ENCODE results near the gene ATXN1.

Gene ATXN1

DNA sequence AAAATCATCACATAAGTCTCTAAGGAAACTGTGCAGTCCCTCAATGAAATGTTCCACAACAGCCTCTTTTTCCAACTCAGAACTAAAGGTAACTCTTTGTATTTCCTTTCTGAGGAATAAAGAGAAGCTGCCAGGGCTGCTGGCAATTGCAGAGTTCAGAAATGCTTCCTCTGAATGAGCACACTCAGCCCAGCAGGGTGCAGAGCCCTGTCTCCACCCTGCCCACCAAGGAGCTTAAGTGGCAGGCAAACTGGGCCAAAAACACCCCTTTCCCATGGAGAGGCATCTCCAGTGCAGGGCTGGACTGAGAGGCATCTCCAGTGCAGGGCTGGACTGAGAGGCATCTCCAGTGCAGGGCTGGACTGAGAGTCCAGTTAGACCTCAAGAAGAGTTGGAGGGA is 267.5 kb downstream of the ATXN1 start:
- no peak overlapping the region for H3K14ac ChIP-seq (ENCODE audit: low read length)
- no peak overlapping the region for H3K23ac ChIP-seq (ENCODE audit: low read depth, low read length, poor library complexity)
- H3K27ac ChIP-seq (replicated peaks; ENCODE audit: low read length): no peak overlapping the region
- DNase-seq (ENCODE audit: low spot score): no peak
- H3K4me2 ChIP-seq (ENCODE audit: insufficient read depth, low read length, poor library complexity, severe bottlenecking): no peak overlapping the region
- no peak overlapping the region for H2BK5ac ChIP-seq (ENCODE audit: low read length)
- no peak overlapping the region for H3K18ac ChIP-seq (ENCODE audit: low read length)
- no peak overlapping the region for H4K8ac ChIP-seq (ENCODE audit: low read depth, low read length)
- H3K4me3 ChIP-seq (ENCODE audit: low read length in 2 of 2): no peak overlapping the region
- H3K79me1 ChIP-seq (ENCODE audit: low read depth, low read length): no peaks in the 10 kb centered on the region
- H2BK12ac ChIP-seq (ENCODE audit: low read length): no peak overlapping the region
- H3K9ac ChIP-seq (ENCODE audit: low read depth, low read length, poor library complexity): no peak overlapping the region
- no peak overlapping the region for H3K4ac ChIP-seq (ENCODE audit: low read length)
- H4K91ac ChIP-seq (ENCODE audit: low read depth, low read length, poor library complexity): no peak overlapping the region
- no peaks in the 10 kb centered on the region for H3K9me3 ChIP-seq (replicated peaks in 1 of 2; ENCODE audit: control insufficient read depth in 2 of 2, insufficient read depth in 1 of 2, low read depth in 1 of 2, low read length in 2 of 2)
- H2BK120ac ChIP-seq (ENCODE audit: low read depth, low read length): no peak overlapping the region
- H3K36me3 ChIP-seq (replicated peaks in 1 of 2; ENCODE audit: control insufficient read depth in 2 of 2, insufficient read depth in 2 of 2, low read length in 2 of 2): no peaks in the 10 kb centered on the region
- no peak overlapping the region for H2AK5ac ChIP-seq (ENCODE audit: low read depth, low read length)
- H3K27me3 ChIP-seq (ENCODE audit: control insufficient read depth in 3 of 3, insufficient read depth in 3 of 3, low read depth in 1 of 3, low read length in 3 of 3): no peaks in the 10 kb centered on the region
- peaks cover 13 to 17% of the 10 kb centered on the region in 2 donors for H3K4me1 ChIP-seq (ENCODE audit: control insufficient read depth in 2 of 2, insufficient read depth in 1 of 2, low read depth in 1 of 2, low read length in 2 of 2)
- H2BK15ac ChIP-seq (ENCODE audit: low read length): no peak overlapping the region
- H2AFZ ChIP-seq (ENCODE audit: low read length): no peak overlapping the region

DNA sequence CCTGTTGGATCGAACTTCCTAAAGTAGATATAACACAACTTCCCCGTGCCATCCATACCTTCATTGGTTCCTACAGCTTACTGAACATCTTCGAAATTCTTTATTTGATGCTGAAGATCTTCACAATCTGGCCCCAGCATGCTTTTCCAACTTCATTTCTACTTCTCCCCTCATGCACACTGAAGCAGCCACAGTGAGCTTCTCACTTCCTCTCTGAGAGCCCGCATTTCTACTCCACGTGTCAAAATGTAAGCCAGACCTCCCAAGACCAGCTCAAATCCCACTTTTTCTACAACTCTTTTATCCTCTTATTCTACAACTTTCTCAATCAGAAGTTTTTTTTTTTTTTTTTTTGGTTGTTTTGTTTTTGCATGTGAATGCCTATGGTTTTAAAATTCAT is 268.1 kb downstream of the ATXN1 start:
- no peak overlapping the region for H2BK5ac ChIP-seq (ENCODE audit: low read length)
- H4K91ac ChIP-seq (ENCODE audit: low read depth, low read length, poor library complexity): no peak overlapping the region
- H3K23ac ChIP-seq (ENCODE audit: low read depth, low read length, poor library complexity): no peak overlapping the region
- no peaks in the 10 kb centered on the region for H3K36me3 ChIP-seq (replicated peaks in 1 of 2; ENCODE audit: control insufficient read depth in 2 of 2, insufficient read depth in 2 of 2, low read length in 2 of 2)
- H3K4me1 ChIP-seq (ENCODE audit: control insufficient read depth in 2 of 2, insufficient read depth in 1 of 2, low read depth in 1 of 2, low read length in 2 of 2): peaks cover 13 to 17% of the 10 kb centered on the region in 2 donors
- H2AFZ ChIP-seq (ENCODE audit: low read length): no peak overlapping the region
- H3K9ac ChIP-seq (ENCODE audit: low read depth, low read length, poor library complexity): no peak overlapping the region
- no peaks in the 10 kb centered on the region for H3K9me3 ChIP-seq (replicated peaks in 1 of 2; ENCODE audit: control insufficient read depth in 2 of 2, insufficient read depth in 1 of 2, low read depth in 1 of 2, low read length in 2 of 2)
- H3K18ac ChIP-seq (ENCODE audit: low read length): no peak overlapping the region
- DNase-seq (ENCODE audit: low spot score): no peak
- no CpG with 5 or more reads among the region's 5 CpGs for WGBS, 2 donors (ENCODE audit: extremely low coverage in 2 of 2, insufficient read length in 2 of 2, insufficient replicate concordance in 1 of 2)
- H3K79me1 ChIP-seq (ENCODE audit: low read depth, low read length): no peaks in the 10 kb centered on the region
- no peak overlapping the region for H2BK120ac ChIP-seq (ENCODE audit: low read depth, low read length)
- H3K4me2 ChIP-seq (ENCODE audit: insufficient read depth, low read length, poor library complexity, severe bottlenecking): no peak overlapping the region
- no peak overlapping the region for H3K27ac ChIP-seq (replicated peaks; ENCODE audit: low read length)
- H3K14ac ChIP-seq (ENCODE audit: low read length): no peak overlapping the region
- H4K8ac ChIP-seq (ENCODE audit: low read depth, low read length): no peak overlapping the region
- H3K4ac ChIP-seq (ENCODE audit: low read length): no peak overlapping the region
- no peak overlapping the region for H3K4me3 ChIP-seq (ENCODE audit: low read length in 2 of 2)
- no peak overlapping the region for H2BK15ac ChIP-seq (ENCODE audit: low read length)
- H2AK5ac ChIP-seq (ENCODE audit: low read depth, low read length): no peak overlapping the region
- no peaks in the 10 kb centered on the region for H3K27me3 ChIP-seq (ENCODE audit: control insufficient read depth in 3 of 3, insufficient read depth in 3 of 3, low read depth in 1 of 3, low read length in 3 of 3)
- no peak overlapping the region for H2BK12ac ChIP-seq (ENCODE audit: low read length)

DNA sequence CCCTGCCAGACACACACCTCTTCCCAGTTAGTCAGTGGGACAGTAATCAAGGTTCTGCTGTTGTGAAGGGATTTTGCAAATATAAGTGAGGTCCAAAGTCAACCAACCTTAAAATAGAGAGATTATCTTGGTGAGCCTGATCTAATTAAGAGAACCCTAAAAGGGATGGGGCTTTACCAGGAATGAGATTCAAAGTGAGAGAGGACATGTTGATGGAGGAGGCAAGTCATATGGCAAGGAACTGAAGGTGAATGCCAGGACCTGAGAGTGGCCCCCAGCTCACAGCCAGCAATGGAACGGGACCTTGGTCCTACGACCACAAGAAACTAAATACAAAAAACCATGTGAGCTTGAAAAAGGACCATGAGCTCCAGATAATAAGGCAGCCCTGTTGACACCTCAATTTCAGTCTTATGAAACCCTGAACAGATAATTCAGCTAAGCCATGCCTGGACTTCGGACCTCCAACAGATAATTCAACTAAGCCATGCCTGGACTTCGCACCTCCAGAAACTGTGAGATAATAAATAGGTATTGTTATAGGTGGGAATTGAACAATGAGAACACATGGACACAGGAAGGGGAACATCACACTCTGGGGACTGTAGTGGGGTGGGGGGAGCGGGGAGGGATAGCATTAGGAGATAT is 269.5 kb downstream of the ATXN1 start:
- no peak overlapping the region for H2AK5ac ChIP-seq (ENCODE audit: low read depth, low read length)
- no peak overlapping the region for H3K14ac ChIP-seq (ENCODE audit: low read length)
- H4K8ac ChIP-seq (ENCODE audit: low read depth, low read length): no peak overlapping the region
- H3K23ac ChIP-seq (ENCODE audit: low read depth, low read length, poor library complexity): no peak overlapping the region
- H3K27me3 ChIP-seq (ENCODE audit: control insufficient read depth in 3 of 3, insufficient read depth in 3 of 3, low read depth in 1 of 3, low read length in 3 of 3): no peaks in the 10 kb centered on the region
- H3K4me1 ChIP-seq (ENCODE audit: control insufficient read depth in 2 of 2, insufficient read depth in 1 of 2, low read depth in 1 of 2, low read length in 2 of 2): peaks cover 7 to 8% of the 10 kb centered on the region in 2 donors
- H3K9me3 ChIP-seq (replicated peaks in 1 of 2; ENCODE audit: control insufficient read depth in 2 of 2, insufficient read depth in 1 of 2, low read depth in 1 of 2, low read length in 2 of 2): no peaks in the 10 kb centered on the region
- no peak overlapping the region for H2BK15ac ChIP-seq (ENCODE audit: low read length)
- no peak overlapping the region for H3K27ac ChIP-seq (replicated peaks; ENCODE audit: low read length)
- no peak overlapping the region for H3K18ac ChIP-seq (ENCODE audit: low read length)
- H2BK12ac ChIP-seq (ENCODE audit: low read length): no peak overlapping the region
- H2BK120ac ChIP-seq (ENCODE audit: low read depth, low read length): no peak overlapping the region
- H3K4me3 ChIP-seq (ENCODE audit: low read length in 2 of 2): no peak overlapping the region
- H4K91ac ChIP-seq (ENCODE audit: low read depth, low read length, poor library complexity): no peak overlapping the region
- no CpG with 5 or more reads among the region's 5 CpGs for WGBS, 2 donors (ENCODE audit: extremely low coverage in 2 of 2, insufficient read length in 2 of 2, insufficient replicate concordance in 1 of 2)
- no peak overlapping the region for H2AFZ ChIP-seq (ENCODE audit: low read length)
- H3K79me1 ChIP-seq (ENCODE audit: low read depth, low read length): no peaks in the 10 kb centered on the region
- no peak overlapping the region for H3K4me2 ChIP-seq (ENCODE audit: insufficient read depth, low read length, poor library complexity, severe bottlenecking)
- no peaks in the 10 kb centered on the region for H3K36me3 ChIP-seq (replicated peaks in 1 of 2; ENCODE audit: control insufficient read depth in 2 of 2, insufficient read depth in 2 of 2, low read length in 2 of 2)
- H3K4ac ChIP-seq (ENCODE audit: low read length): no peak overlapping the region
- no peak overlapping the region for H3K9ac ChIP-seq (ENCODE audit: low read depth, low read length, poor library complexity)
- no peak for DNase-seq (ENCODE audit: low spot score)
- H2BK5ac ChIP-seq (ENCODE audit: low read length): no peak overlapping the region

DNA sequence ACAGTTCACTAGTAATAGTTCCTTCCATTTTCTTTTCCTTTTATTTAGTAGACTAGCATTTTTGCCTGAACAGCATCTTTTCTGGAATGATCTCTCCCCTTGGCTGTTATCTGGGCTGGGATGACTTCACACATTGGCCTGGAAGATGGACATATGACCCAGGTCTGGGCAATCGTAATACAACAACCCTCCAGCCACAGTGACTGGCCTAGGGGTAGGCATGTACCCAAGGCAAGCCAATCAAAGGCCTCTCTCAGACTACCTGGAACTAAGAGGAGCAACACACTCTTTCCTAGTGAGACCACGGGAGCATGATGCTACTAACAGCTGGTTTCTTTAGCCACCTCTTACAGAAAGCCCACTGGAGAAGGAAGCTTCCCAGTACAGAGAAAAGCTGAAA is 270.6 kb downstream of the ATXN1 start:
- no peak overlapping the region for H2BK120ac ChIP-seq (ENCODE audit: low read depth, low read length)
- no peaks in the 10 kb centered on the region for H3K27me3 ChIP-seq (ENCODE audit: control insufficient read depth in 3 of 3, insufficient read depth in 3 of 3, low read depth in 1 of 3, low read length in 3 of 3)
- H3K23ac ChIP-seq (ENCODE audit: low read depth, low read length, poor library complexity): no peak overlapping the region
- H3K4me2 ChIP-seq (ENCODE audit: insufficient read depth, low read length, poor library complexity, severe bottlenecking): no peak overlapping the region
- no peaks in the 10 kb centered on the region for H3K79me1 ChIP-seq (ENCODE audit: low read depth, low read length)
- no peak overlapping the region for H3K4ac ChIP-seq (ENCODE audit: low read length)
- no peak overlapping the region for H3K18ac ChIP-seq (ENCODE audit: low read length)
- no peaks in the 10 kb centered on the region for H3K9me3 ChIP-seq (replicated peaks in 1 of 2; ENCODE audit: control insufficient read depth in 2 of 2, insufficient read depth in 1 of 2, low read depth in 1 of 2, low read length in 2 of 2)
- no peak overlapping the region for H2BK15ac ChIP-seq (ENCODE audit: low read length)
- H2AK5ac ChIP-seq (ENCODE audit: low read depth, low read length): no peak overlapping the region
- H3K4me3 ChIP-seq (ENCODE audit: low read length in 2 of 2): no peak overlapping the region
- WGBS, 2 donors (ENCODE audit: extremely low coverage in 2 of 2, insufficient read length in 2 of 2, insufficient replicate concordance in 1 of 2): no CpG with 5 or more reads among the region's 2 CpGs
- H3K9ac ChIP-seq (ENCODE audit: low read depth, low read length, poor library complexity): no peak overlapping the region
- no peak overlapping the region for H2BK12ac ChIP-seq (ENCODE audit: low read length)
- H3K4me1 ChIP-seq (ENCODE audit: control insufficient read depth in 2 of 2, insufficient read depth in 1 of 2, low read depth in 1 of 2, low read length in 2 of 2): peaks cover 0 to 4% of the 10 kb centered on the region in 2 donors
- no peak overlapping the region for H4K8ac ChIP-seq (ENCODE audit: low read depth, low read length)
- no peaks in the 10 kb centered on the region for H3K36me3 ChIP-seq (replicated peaks in 1 of 2; ENCODE audit: control insufficient read depth in 2 of 2, insufficient read depth in 2 of 2, low read length in 2 of 2)
- no peak overlapping the region for H3K27ac ChIP-seq (replicated peaks; ENCODE audit: low read length)
- no peak overlapping the region for H3K14ac ChIP-seq (ENCODE audit: low read length)
- no peak overlapping the region for H4K91ac ChIP-seq (ENCODE audit: low read depth, low read length, poor library complexity)
- DNase-seq (ENCODE audit: low spot score): no peak
- no peak overlapping the region for H2BK5ac ChIP-seq (ENCODE audit: low read length)
- no peak overlapping the region for H2AFZ ChIP-seq (ENCODE audit: low read length)
